GM18505 (cell line): ENCODE results near the gene TNFRSF8.

Source experiments
- ATAC-seq: cut with Tn5 transposase; IDR thresholded peaks from one replicate; pipeline ENCODE4 v1.9.1; 2021; ENCODE audit not compliant: unreplicated experiment
- POLR2A ChIP-seq: IDR thresholded peaks from 4 replicates; pipeline ENCODE4 v1.6.1; 2011; ENCODE audit warnings: borderline replicate concordance; ENCODE audit not compliant: insufficient read depth, insufficient read length; ENCODE audit errors: extremely low read depth

TNFRSF8 gene

GRCh38 chr1:12063141-12064072, at the start of gene TNFRSF8:
Gene TNFRSF8, plus strand, starts transcription at chr1:12063303. Its CDS starts 296 bp downstream, at chr1:12063599.
- peak; percentile 43 for TF ChIP-seq POLR2A
- ATAC-seq, result no peak

GRCh38 chr1:12014141-12014991, 48.7 kb upstream of the TNFRSF8 start:
- no peak for ATAC-seq
- no peak for TF ChIP-seq POLR2A

- ATAC-seq, result no peak
- TF ChIP-seq POLR2A, result no peak
Observed at GRCh38 chr1:12015001-12015491, 48.1 kb upstream of the TNFRSF8 start.

- no peak for ATAC-seq
- TF ChIP-seq POLR2A, result no peak
Observed at GRCh38 chr1:12015499-12015898, 47.6 kb upstream of the TNFRSF8 start.

GRCh38 chr1:12016182-12016581, 46.9 kb upstream of the TNFRSF8 start:
- ATAC-seq, result no peak
- no peak for TF ChIP-seq POLR2A

- no peak for TF ChIP-seq POLR2A
- ATAC-seq, result no peak
Observed at GRCh38 chr1:12019858-12020509, 43.1 kb upstream of the TNFRSF8 start.

GRCh38 chr1:12021616-12022015, 41.5 kb upstream of the TNFRSF8 start:
- TF ChIP-seq POLR2A, result no peak
- ATAC-seq, result no peak

GRCh38 chr1:12022036-12022435, 41.1 kb upstream of the TNFRSF8 start:
- TF ChIP-seq POLR2A, result no peak

GRCh38 chr1:12026586-12026985, 36.5 kb upstream of the TNFRSF8 start:
- no peak for ATAC-seq
- no peak for TF ChIP-seq POLR2A

More at GRCh38 chr1:12022036-12022435, 41.1 kb upstream of the TNFRSF8 start:
- ATAC-seq, result no peak

- no peak for TF ChIP-seq POLR2A
- ATAC-seq, result no peak
Observed at GRCh38 chr1:12028248-12028647, 34.9 kb upstream of the TNFRSF8 start.

GRCh38 chr1:12028957-12029511, 34.1 kb upstream of the TNFRSF8 start:
- TF ChIP-seq POLR2A, result no peak
- ATAC-seq, result no peak

GRCh38 chr1:12029720-12030339, 33.3 kb upstream of the TNFRSF8 start:
- no peak for TF ChIP-seq POLR2A
- no peak for ATAC-seq
